Measurements from ENCODE around the gene PPP2R5C.

PPP2R5C gene

DNA sequence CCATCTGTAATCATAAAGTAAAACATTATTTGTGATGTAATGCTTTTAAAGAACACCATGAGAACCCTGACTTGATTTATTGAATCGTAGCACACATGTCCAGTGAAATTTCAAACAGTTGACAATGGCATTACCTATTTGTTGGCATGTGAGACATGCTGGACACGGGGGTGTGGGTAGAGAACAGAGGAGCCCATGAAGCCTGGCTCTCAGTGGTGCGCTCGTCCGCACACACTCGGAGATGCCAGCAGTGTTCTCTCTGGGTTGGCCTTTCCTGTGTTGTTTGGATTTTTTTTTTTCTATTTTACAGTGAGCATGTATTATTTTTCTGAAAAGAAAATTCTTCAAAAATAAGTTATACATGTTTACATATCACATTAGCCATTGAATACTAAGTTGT is 78.2 kb downstream of the PPP2R5C start:
- Histone ChIP-seq H3K27ac (ENCODE audit: low read depth, low read length) (no peak overlapping the region), H3K4me1 (ENCODE audit: insufficient read depth, low read length) (peaks cover 57% of the 10 kb centered on the region)

DNA sequence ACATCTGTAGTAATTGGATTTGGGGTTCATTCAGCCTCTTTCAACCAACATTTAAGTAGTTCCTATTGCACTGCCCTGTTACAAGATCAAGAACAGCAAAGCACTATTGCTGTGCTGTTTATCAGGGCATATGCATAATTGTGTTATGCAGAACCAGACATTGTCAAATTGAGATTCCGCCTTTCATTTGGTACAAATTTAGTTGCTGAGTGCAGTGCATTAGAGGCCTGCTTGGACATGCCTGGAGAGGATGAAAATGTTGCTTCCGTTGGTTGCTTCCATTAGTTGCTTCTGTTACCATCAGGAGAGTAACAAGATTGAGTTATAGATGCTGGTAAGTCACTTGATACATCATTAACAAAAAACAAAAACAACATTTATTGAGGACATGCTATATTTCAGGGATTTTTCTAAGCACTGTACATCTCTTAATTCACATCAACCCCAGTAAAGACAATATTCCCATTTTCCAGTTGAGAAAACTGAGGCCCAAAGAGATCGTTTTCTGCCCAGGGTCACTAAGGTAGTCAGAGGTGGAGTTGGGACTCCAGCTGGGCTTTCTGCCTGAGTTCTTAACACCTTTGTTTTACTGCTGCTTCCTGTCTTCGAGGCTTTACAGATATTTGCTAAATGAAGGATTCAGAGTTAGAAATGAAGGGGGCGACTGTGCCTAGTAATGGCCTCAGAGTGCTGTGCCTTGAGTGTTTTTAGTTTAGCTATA is 79.3 kb downstream of the PPP2R5C start:
- H3K27ac ChIP-seq (ENCODE audit: low read depth, low read length): no peak overlapping the region
- H3K4me1 ChIP-seq (ENCODE audit: insufficient read depth, low read length): peaks cover 54% of the 10 kb centered on the region
- no peak overlapping the region for H3K4me3 ChIP-seq (ENCODE audit: low read depth in 1 of 2, low read length in 2 of 2)
- H3K9ac ChIP-seq (ENCODE audit: low read length): no peak overlapping the region
- no peaks in the 10 kb centered on the region for H3K9me3 ChIP-seq (ENCODE audit: low read length)
- no peaks in the 10 kb centered on the region for H3K36me3 ChIP-seq (ENCODE audit: insufficient read depth, low read length)
- no peaks in the 10 kb centered on the region for H3K27me3 ChIP-seq (ENCODE audit: control insufficient read depth in 1 of 2, insufficient read depth in 2 of 2, low read length in 2 of 2)

More for the DNA sequence above, 78.2 kb downstream of the PPP2R5C start:
- Histone ChIP-seq H3K27me3 (ENCODE audit: control insufficient read depth in 1 of 2, insufficient read depth in 2 of 2, low read length in 2 of 2) (no peaks in the 10 kb centered on the region), H3K9ac (ENCODE audit: low read length) (no peak overlapping the region), H3K36me3 (ENCODE audit: insufficient read depth, low read length) (no peaks in the 10 kb centered on the region), H3K9me3 (ENCODE audit: low read length) (no peaks in the 10 kb centered on the region), H3K4me3 (ENCODE audit: low read depth in 1 of 2, low read length in 2 of 2) (no peak overlapping the region)

DNA sequence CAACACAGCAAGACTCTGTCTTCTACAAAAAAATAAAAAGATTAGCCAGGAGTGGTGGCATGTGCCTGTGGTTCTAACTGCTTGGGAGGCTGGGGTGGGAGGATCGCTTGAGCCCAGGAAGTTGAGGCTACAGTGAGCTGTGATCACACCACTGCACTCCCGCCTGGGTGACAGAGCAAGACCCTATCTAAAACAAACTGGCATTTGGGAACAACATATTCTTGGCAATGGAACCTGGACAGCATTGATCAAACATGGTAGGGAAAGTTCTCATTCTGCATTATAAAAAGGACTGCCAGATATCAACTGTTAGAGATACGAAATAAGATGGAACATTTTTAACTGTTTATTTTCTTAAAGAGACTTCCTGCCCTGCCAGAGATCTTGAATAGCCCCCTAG is 81.5 kb downstream of the PPP2R5C start:
- H3K9ac ChIP-seq (ENCODE audit: low read length): no peak overlapping the region
- no peak overlapping the region for H3K27ac ChIP-seq (ENCODE audit: low read depth, low read length)
- H3K4me1 ChIP-seq (ENCODE audit: insufficient read depth, low read length): peaks cover 46% of the 10 kb centered on the region
- no peaks in the 10 kb centered on the region for H3K9me3 ChIP-seq (ENCODE audit: low read length)
- H3K27me3 ChIP-seq (ENCODE audit: control insufficient read depth in 1 of 2, insufficient read depth in 2 of 2, low read length in 2 of 2): no peaks in the 10 kb centered on the region
- H3K36me3 ChIP-seq (ENCODE audit: insufficient read depth, low read length): no peaks in the 10 kb centered on the region
- H3K4me3 ChIP-seq (ENCODE audit: low read depth in 1 of 2, low read length in 2 of 2): no peak overlapping the region

DNA sequence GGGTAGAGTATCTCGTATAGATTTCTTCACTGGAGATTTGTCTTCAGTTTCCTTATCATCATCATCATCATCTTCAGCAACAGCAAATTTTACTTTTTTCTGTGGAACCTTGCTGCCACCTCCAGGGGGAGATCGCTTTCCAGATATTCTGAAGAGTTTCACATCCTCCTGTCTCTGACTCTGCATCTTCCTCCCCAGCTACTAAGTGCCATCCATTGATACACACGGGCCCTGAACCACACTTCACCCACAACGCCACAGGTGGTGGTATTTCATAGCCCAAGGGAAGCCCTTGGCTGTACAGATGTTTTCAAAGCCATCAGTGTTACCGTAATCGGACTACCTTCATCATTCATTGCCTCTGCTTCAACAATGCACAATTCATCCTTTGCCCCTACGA is 82.2 kb downstream of the PPP2R5C start:
- Histone ChIP-seq H3K4me1 (ENCODE audit: insufficient read depth, low read length) (peaks cover 41% of the 10 kb centered on the region), H3K36me3 (ENCODE audit: insufficient read depth, low read length) (no peaks in the 10 kb centered on the region), H3K9me3 (ENCODE audit: low read length) (no peaks in the 10 kb centered on the region), H3K27ac (ENCODE audit: low read depth, low read length) (no peak overlapping the region), H3K4me3 (ENCODE audit: low read depth in 1 of 2, low read length in 2 of 2) (no peak overlapping the region), H3K27me3 (ENCODE audit: control insufficient read depth in 1 of 2, insufficient read depth in 2 of 2, low read length in 2 of 2) (no peaks in the 10 kb centered on the region), H3K9ac (ENCODE audit: low read length) (no peak overlapping the region)

DNA sequence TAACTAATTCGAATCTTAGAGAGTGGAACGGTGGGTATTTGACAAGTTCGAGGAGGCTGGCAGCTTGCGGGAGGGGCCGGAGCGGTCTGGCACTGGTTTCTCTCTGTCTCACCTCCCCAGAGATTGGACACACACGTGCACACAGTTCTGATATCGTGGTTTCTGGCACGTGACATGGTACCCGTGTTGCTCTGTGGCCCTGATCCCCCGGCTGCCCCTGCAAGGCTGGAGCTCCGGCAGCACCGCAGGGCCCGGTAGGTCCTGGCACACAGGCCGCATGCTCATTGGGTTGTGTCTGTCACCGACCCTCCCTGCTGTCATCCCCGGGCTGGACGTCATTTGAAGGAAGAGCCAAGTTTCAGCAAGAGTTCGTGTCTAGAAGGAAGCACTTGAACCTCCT is 82.7 kb downstream of the PPP2R5C start:
- H3K27me3 ChIP-seq (ENCODE audit: control insufficient read depth in 1 of 2, insufficient read depth in 2 of 2, low read length in 2 of 2): no peaks in the 10 kb centered on the region
- no peak overlapping the region for H3K27ac ChIP-seq (ENCODE audit: low read depth, low read length)
- no peak overlapping the region for H3K4me3 ChIP-seq (ENCODE audit: low read depth in 1 of 2, low read length in 2 of 2)
- no peak overlapping the region for H3K9ac ChIP-seq (ENCODE audit: low read length)
- peaks cover 38% of the 10 kb centered on the region for H3K4me1 ChIP-seq (ENCODE audit: insufficient read depth, low read length)
- no peaks in the 10 kb centered on the region for H3K36me3 ChIP-seq (ENCODE audit: insufficient read depth, low read length)
- no peaks in the 10 kb centered on the region for H3K9me3 ChIP-seq (ENCODE audit: low read length)

DNA sequence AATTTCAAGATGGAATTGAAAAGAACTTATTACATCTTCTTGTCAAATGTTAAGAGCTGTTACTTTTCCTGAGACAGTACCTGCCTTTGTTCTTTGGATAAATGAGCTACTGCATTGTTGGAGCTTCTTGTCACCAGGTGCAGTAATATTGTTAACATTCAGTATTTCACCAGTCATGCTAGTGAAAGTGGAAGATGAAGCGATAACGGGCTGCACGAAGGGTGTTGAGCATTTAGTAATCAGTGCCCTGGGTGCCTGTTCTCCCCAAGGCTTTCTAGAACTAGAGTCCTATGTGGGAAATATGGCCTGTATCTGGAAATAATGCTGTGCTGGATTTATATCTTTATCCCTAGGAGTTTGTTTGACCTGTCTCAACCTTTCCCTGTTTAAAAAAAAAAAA is 83.2 kb downstream of the PPP2R5C start:
- Histone ChIP-seq H3K9me3 (ENCODE audit: low read length) (no peaks in the 10 kb centered on the region), H3K4me1 (ENCODE audit: insufficient read depth, low read length) (peaks cover 35% of the 10 kb centered on the region), H3K4me3 (ENCODE audit: low read depth in 1 of 2, low read length in 2 of 2) (no peak overlapping the region), H3K27ac (ENCODE audit: low read depth, low read length) (no peak overlapping the region), H3K27me3 (ENCODE audit: control insufficient read depth in 1 of 2, insufficient read depth in 2 of 2, low read length in 2 of 2) (no peaks in the 10 kb centered on the region), H3K9ac (ENCODE audit: low read length) (no peak overlapping the region), H3K36me3 (ENCODE audit: insufficient read depth, low read length) (no peaks in the 10 kb centered on the region)

DNA sequence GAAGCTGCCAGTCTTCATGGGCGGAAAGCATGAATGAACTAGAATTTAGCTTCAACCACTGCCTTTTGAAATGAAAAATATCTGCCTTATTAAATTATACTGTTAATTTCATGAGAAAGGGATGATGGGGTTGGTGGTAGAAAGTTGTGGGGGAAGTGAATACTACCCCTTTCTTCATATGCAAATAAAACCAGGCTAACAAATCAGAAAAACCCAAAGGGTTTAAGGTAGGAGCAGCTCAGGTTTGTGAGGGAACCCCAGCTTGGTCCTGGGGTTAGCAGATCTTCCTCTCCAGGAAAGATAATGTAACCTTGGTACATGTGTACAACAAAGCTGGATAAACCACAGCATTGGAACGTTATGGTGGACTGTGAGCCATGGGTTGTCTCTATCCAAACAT is 84.0 kb downstream of the PPP2R5C start:
- no peaks in the 10 kb centered on the region for H3K36me3 ChIP-seq (ENCODE audit: insufficient read depth, low read length)
- no peak overlapping the region for H3K9ac ChIP-seq (ENCODE audit: low read length)
- H3K9me3 ChIP-seq (ENCODE audit: low read length): no peaks in the 10 kb centered on the region
- H3K27ac ChIP-seq (ENCODE audit: low read depth, low read length): no peak overlapping the region
- no peaks in the 10 kb centered on the region for H3K27me3 ChIP-seq (ENCODE audit: control insufficient read depth in 1 of 2, insufficient read depth in 2 of 2, low read length in 2 of 2)
- H3K4me1 ChIP-seq (ENCODE audit: insufficient read depth, low read length): peaks cover 32% of the 10 kb centered on the region
- H3K4me3 ChIP-seq (ENCODE audit: low read depth in 1 of 2, low read length in 2 of 2): no peak overlapping the region

DNA sequence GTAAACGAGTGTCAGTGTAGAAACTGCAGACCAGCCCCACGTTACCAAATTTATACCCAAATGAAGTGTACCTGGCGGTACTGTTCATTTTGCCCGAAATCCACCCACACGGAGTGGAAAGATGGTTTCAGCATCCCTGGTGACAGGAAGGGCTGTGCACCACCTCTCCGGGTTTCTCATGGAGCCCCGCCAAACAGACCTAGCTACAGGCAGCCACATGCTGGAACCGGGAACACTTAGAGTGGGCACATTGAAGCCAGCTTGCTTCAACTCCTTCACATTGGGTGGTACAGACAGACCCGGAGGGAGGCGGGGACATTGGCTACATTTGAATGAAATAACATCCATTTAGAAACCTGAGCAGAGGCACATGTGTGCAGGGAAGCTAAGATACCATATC is 84.4 kb downstream of the PPP2R5C start:
- no peak overlapping the region for H3K4me3 ChIP-seq (ENCODE audit: low read depth in 1 of 2, low read length in 2 of 2)
- no peak overlapping the region for H3K9ac ChIP-seq (ENCODE audit: low read length)
- no peaks in the 10 kb centered on the region for H3K9me3 ChIP-seq (ENCODE audit: low read length)
- H3K4me1 ChIP-seq (ENCODE audit: insufficient read depth, low read length): peaks cover 32% of the 10 kb centered on the region
- H3K27ac ChIP-seq (ENCODE audit: low read depth, low read length): no peak overlapping the region
- H3K27me3 ChIP-seq (ENCODE audit: control insufficient read depth in 1 of 2, insufficient read depth in 2 of 2, low read length in 2 of 2): no peaks in the 10 kb centered on the region
- no peaks in the 10 kb centered on the region for H3K36me3 ChIP-seq (ENCODE audit: insufficient read depth, low read length)

DNA sequence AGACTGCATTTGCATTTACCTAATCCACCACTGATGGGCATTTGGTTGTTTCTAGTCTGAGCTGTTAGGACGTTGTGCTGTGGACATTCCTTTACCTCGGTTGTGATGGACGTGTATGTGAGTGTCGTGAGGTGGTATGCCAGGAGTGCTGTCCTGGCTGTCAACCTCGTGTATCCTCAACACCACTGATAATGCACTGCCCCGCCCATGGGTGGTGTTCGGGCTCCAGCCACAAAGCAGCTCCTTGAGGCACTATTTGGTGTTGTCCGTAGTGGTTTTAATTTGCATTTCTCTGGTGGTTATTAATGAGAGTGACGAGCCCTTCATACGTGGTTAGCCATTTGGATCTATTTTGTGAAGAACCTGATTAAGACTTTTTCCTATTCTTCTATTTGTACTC is 87.6 kb downstream of the PPP2R5C start:
- peaks cover 51% of the 10 kb centered on the region for H3K4me1 ChIP-seq (ENCODE audit: insufficient read depth, low read length)
- H3K4me3 ChIP-seq (ENCODE audit: low read depth in 1 of 2, low read length in 2 of 2): no peak overlapping the region
- no peaks in the 10 kb centered on the region for H3K27me3 ChIP-seq (ENCODE audit: control insufficient read depth in 1 of 2, insufficient read depth in 2 of 2, low read length in 2 of 2)
- no peak overlapping the region for H3K27ac ChIP-seq (ENCODE audit: low read depth, low read length)
- H3K9ac ChIP-seq (ENCODE audit: low read length): no peak overlapping the region
- no peaks in the 10 kb centered on the region for H3K36me3 ChIP-seq (ENCODE audit: insufficient read depth, low read length)
- no peaks in the 10 kb centered on the region for H3K9me3 ChIP-seq (ENCODE audit: low read length)

DNA sequence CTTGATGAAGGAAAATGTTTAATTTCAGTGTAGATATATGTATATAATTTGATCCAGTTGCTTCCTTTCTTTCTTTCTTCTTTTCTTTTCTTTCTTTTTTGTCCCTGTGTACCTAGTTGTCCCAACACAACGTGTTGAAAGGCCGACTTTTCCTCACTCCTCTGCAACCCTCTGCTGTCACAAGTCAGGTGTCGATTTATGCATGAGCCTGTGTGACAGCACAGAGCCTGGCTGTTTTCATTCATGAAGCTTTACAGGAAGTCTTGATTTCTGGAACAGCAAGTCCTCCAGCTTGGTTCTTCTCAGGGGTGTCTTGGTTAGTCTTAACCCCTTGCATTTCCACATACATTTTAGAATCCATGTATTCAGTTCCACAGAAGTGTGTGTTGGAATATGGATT is 88.1 kb downstream of the PPP2R5C start:
- H3K9me3 ChIP-seq (ENCODE audit: low read length): no peaks in the 10 kb centered on the region
- no peak overlapping the region for H3K27ac ChIP-seq (ENCODE audit: low read depth, low read length)
- H3K27me3 ChIP-seq (ENCODE audit: control insufficient read depth in 1 of 2, insufficient read depth in 2 of 2, low read length in 2 of 2): no peaks in the 10 kb centered on the region
- H3K4me1 ChIP-seq (ENCODE audit: insufficient read depth, low read length): peaks cover 50% of the 10 kb centered on the region
- H3K9ac ChIP-seq (ENCODE audit: low read length): no peak overlapping the region
- H3K36me3 ChIP-seq (ENCODE audit: insufficient read depth, low read length): no peaks in the 10 kb centered on the region
- H3K4me3 ChIP-seq (ENCODE audit: low read depth in 1 of 2, low read length in 2 of 2): no peak overlapping the region

DNA sequence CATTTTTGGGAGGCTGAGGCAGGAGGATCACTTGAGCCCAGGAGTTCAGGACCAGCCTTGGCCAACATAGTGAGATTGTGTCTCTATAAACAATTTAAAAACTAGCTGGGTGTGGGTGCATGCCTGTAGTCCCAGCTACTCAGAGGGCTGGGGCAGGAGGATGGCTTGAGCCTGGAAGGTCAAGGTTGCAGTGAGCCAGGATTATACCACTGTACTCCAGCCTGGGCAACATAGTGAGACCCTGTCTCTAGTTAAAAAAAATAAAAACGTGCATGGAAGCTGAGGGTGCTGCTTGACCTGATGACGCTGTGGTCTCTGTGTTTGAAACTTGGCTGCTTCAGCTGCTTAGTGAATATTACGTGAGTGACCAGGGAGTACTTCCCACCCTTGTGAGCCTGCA is 89.7 kb downstream of the PPP2R5C start:
- no peaks in the 10 kb centered on the region for H3K27me3 ChIP-seq (ENCODE audit: control insufficient read depth in 1 of 2, insufficient read depth in 2 of 2, low read length in 2 of 2)
- H3K27ac ChIP-seq (ENCODE audit: low read depth, low read length): no peak overlapping the region
- H3K9me3 ChIP-seq (ENCODE audit: low read length): no peaks in the 10 kb centered on the region
- H3K4me1 ChIP-seq (ENCODE audit: insufficient read depth, low read length): peaks cover 47% of the 10 kb centered on the region
- no peak overlapping the region for H3K4me3 ChIP-seq (ENCODE audit: low read depth in 1 of 2, low read length in 2 of 2)
- H3K36me3 ChIP-seq (ENCODE audit: insufficient read depth, low read length): no peaks in the 10 kb centered on the region
- H3K9ac ChIP-seq (ENCODE audit: low read length): no peak overlapping the region

DNA sequence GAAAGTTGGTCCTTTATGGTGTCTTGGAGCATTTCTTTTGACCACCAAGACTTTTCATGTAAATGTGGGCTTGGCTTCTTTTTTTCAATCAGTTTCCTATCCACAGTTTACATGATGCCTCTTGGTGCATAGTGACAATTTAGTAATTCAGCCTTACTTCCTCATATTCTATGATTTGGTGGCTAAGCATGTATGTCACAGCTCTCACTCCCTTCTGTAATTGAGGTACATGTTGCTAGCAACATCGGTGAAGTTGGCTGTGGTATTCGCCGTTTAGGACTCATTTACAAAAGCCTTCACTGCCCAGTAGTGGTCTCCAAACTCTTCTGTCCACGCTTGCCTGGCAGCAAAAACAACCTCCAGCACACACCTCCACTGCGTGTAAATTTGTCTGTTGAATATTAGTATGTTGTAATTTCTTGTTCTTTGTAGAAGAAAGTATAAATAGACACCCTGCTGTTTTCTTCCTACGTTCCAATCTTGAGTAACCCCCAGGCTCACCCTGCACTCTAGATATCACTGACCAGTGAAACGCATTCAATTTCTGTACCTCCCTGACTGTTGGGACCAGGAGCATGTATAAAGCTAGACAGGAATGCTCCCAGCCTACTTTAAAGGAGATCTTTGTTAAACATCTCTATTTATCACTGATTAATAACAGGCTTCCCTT is 90.4 kb downstream of the PPP2R5C start:
- Histone ChIP-seq H3K9me3 (ENCODE audit: low read length) (no peaks in the 10 kb centered on the region), H3K36me3 (ENCODE audit: insufficient read depth, low read length) (no peaks in the 10 kb centered on the region), H3K27ac (ENCODE audit: low read depth, low read length) (no peak overlapping the region), H3K27me3 (ENCODE audit: control insufficient read depth in 1 of 2, insufficient read depth in 2 of 2, low read length in 2 of 2) (no peaks in the 10 kb centered on the region), H3K4me3 (ENCODE audit: low read depth in 1 of 2, low read length in 2 of 2) (no peak overlapping the region), H3K4me1 (ENCODE audit: insufficient read depth, low read length) (peaks cover 43% of the 10 kb centered on the region), H3K9ac (ENCODE audit: low read length) (no peak overlapping the region)

All from muscle layer of colon (tissue), 2 donors.